Fibroblast of lung (primary cell): ENCODE results near the gene DCLRE1B. TPM values are rescaled to one million over a fixed set of nuclear protein-coding genes. Genes with fewer than 3 reads are reported as not detected.
A peak's percentile ranks its signal among the peaks of the same experiment; 100 is the strongest.

Experiments used
- DNase-seq, 2 donors: peaks; one replicate each; pipeline versions ENCODE4 v3.0.0 to v3.0.0-alpha.2; 2010; ENCODE audit warnings: low read depth in 2 of 2
- H2AFZ ChIP-seq: 2 replicates; pipeline ENCODE4 v1.5.1; 2012; ENCODE audit warnings: low read length, control low read depth, inconsistent platforms
- H3K27ac ChIP-seq: 2 replicates; pipeline ENCODE4 v1.5.1; 2011; ENCODE audit warnings: low read length, control low read depth; ENCODE audit not compliant: insufficient read depth
- H3K27me3 ChIP-seq: 2 replicates; pipeline ENCODE4 v1.5.1; 2011; ENCODE audit warnings: mild to moderate bottlenecking, low read length; ENCODE audit not compliant: control insufficient read depth, insufficient read depth
- H3K36me3 ChIP-seq: 2 replicates; pipeline ENCODE4 v1.5.1; 2011; ENCODE audit warnings: low read length; ENCODE audit not compliant: control insufficient read depth, insufficient read depth
- H3K4me1 ChIP-seq: 2 replicates; pipeline ENCODE4 v1.5.1; 2011; ENCODE audit warnings: low read length; ENCODE audit not compliant: control insufficient read depth, insufficient read depth; ENCODE audit errors: extremely low read depth
- H3K4me2 ChIP-seq: 2 replicates; pipeline ENCODE4 v1.5.1; 2011; ENCODE audit warnings: low read length, control low read depth; ENCODE audit not compliant: insufficient read depth; ENCODE audit errors: extremely low read depth
- H3K4me3 ChIP-seq, 4 experiments: fragments of 200-600 bp in 1 of 4; sonication (generic) in 1 of 4; replicated peaks in 1 of 4; 2 replicates each; pipeline ENCODE4 v1.5.1; 2011 to 2016; ENCODE audit warnings: low read length in 4 of 4, low read depth in 3 of 4, mild to moderate bottlenecking in 3 of 4, control low read depth in 2 of 4, inconsistent platforms in 1 of 4, mixed read lengths in 1 of 4; ENCODE audit not compliant: insufficient read depth in 1 of 4; ENCODE audit errors: control extremely low read depth in 1 of 4
- H3K79me2 ChIP-seq: 2 replicates; pipeline ENCODE4 v1.5.1; 2012; ENCODE audit warnings: mild to moderate bottlenecking, low read length, inconsistent platforms; ENCODE audit not compliant: control insufficient read depth, insufficient read depth
- H3K9ac ChIP-seq: 2 replicates; pipeline ENCODE4 v1.5.1; 2011; ENCODE audit warnings: mild to moderate bottlenecking, low read length, control low read depth; ENCODE audit not compliant: insufficient read depth
- H3K9me3 ChIP-seq: 2 replicates; pipeline ENCODE4 v1.5.1; 2012; ENCODE audit warnings: low read depth, low read length; ENCODE audit not compliant: control insufficient read depth, insufficient read depth
- H4K20me1 ChIP-seq: 2 replicates; pipeline ENCODE4 v1.5.1; 2011; ENCODE audit warnings: low read length; ENCODE audit not compliant: control insufficient read depth, insufficient read depth; ENCODE audit errors: extremely low read depth
- CTCF ChIP-seq, 2 donors: IDR thresholded peaks in 1 of 2; conservative IDR thresholded peaks in 1 of 2; 1 replicate in 1 of 2; 2 replicates in 1 of 2; pipeline ENCODE4 v1.5.1; 2011 to 2012; ENCODE audit warnings: low read length in 2 of 2, control low read depth in 1 of 2, inconsistent platforms in 1 of 2, low read depth in 1 of 2, mild to moderate bottlenecking in 1 of 2
- EZH2 ChIP-seq: IDR thresholded peaks from 2 replicates; pipeline ENCODE4 v1.5.1; 2012; ENCODE audit warnings: low read length, control low read depth, mild to moderate bottlenecking; ENCODE audit errors: missing control alignments
- polyA plus RNA-seq, 2 donors: library from polyadenylated mRNA; depleted of rRNA in 1 of 2; stranded (reverse) in 1 of 2; unstranded in 1 of 2; fragments of >200 nt; gene quantifications; 2 replicates each; pipeline ENCODE4 v1.2.1, GENCODE V29; 2011 to 2012; ENCODE audit warnings: missing spikeins in 1 of 2
- total RNA-seq: library from RNA; depleted of rRNA; stranded (reverse); fragments of >200 nt; gene quantifications from 2 replicates; pipeline ENCODE4 v1.2.1, GENCODE V29; 2014

DCLRE1B gene
- total and polyA plus RNA-seq, 2 donors (not counting 1 experiment from before 2014, with no cell fraction given): 0.66 to 3.4 TPM

- Histone ChIP-seq H2AFZ (no peak overlapping the region), H3K9me3 (no peaks in the 10 kb centered on the region), H4K20me1 (no peaks in the 10 kb centered on the region), H3K4me3 (no peak overlapping the region), H3K27ac (no peak overlapping the region), H3K79me2 (no peaks in the 10 kb centered on the region), H3K36me3 (no peaks in the 10 kb centered on the region), H3K27me3 (no peaks in the 10 kb centered on the region), H3K9ac (no peak overlapping the region), H3K4me2 (no peak overlapping the region), H3K4me1 (peaks cover 6% of the 10 kb centered on the region)
- no peak for TF ChIP-seq CTCF (conservative IDR thresholded peaks at IDR 0.05 in 1 of 2, IDR thresholded peaks at IDR 0.05 in 1 of 2; ENCODE audit: low read depth in 1 of 2, low read length in 2 of 2)
- TF ChIP-seq EZH2: no peak
- DNase-seq: no peak
Measured at GRCh38 chr1:113872219-113872935, 32.7 kb upstream of the DCLRE1B start.

- Histone ChIP-seq H3K4me3 (no peak overlapping the region), H3K79me2 (no peaks in the 10 kb centered on the region), H3K36me3 (no peaks in the 10 kb centered on the region), H3K4me2 (no peak overlapping the region), H3K9ac (no peak overlapping the region), H3K4me1 (peaks cover 2% of the 10 kb centered on the region), H3K9me3 (no peaks in the 10 kb centered on the region), H4K20me1 (no peaks in the 10 kb centered on the region), H3K27ac (no peak overlapping the region), H2AFZ (no peak overlapping the region), H3K27me3 (no peaks in the 10 kb centered on the region)
- DNase-seq: peak in 1 of 2 donors; percentile 77
- TF ChIP-seq CTCF (conservative IDR thresholded peaks at IDR 0.05 in 1 of 2, IDR thresholded peaks at IDR 0.05 in 1 of 2; ENCODE audit: low read depth in 1 of 2, low read length in 2 of 2): no peak
- no peak for TF ChIP-seq EZH2
Measured at GRCh38 chr1:113874012-113874879, 30.9 kb upstream of the DCLRE1B start.

- Histone ChIP-seq H3K4me1 (peaks cover 2% of the 10 kb centered on the region), H3K4me3 (no peak overlapping the region), H3K9ac (no peak overlapping the region), H3K9me3 (no peaks in the 10 kb centered on the region), H3K27me3 (no peaks in the 10 kb centered on the region), H2AFZ (no peak overlapping the region), H3K36me3 (no peaks in the 10 kb centered on the region), H4K20me1 (no peaks in the 10 kb centered on the region), H3K79me2 (no peaks in the 10 kb centered on the region), H3K4me2 (no peak overlapping the region), H3K27ac (no peak overlapping the region)
- peak in 1 of 2 donors; percentile 20 for DNase-seq
- TF ChIP-seq CTCF (conservative IDR thresholded peaks at IDR 0.05 in 1 of 2, IDR thresholded peaks at IDR 0.05 in 1 of 2; ENCODE audit: low read depth in 1 of 2, low read length in 2 of 2): no peak
- TF ChIP-seq EZH2: no peak
Measured at GRCh38 chr1:113875714-113876113, 29.4 kb upstream of the DCLRE1B start.
